IPS DF 19.7 (cell line): ENCODE results near the gene BNIP3.

Experiments used
- DNase-seq: peaks from one replicate; pipeline ENCODE4 v3.0.0-alpha.2; 2013; ENCODE audit warnings: low read depth, low spot score

BNIP3 gene

GRCh38 chr10:131978366-131978765, 3.4 kb downstream of the BNIP3 start:
- DNase-seq, result no peak

GRCh38 chr10:131977323-131978096, 4.2 kb downstream of the BNIP3 start:
- no peak for DNase-seq

GRCh38 chr10:131975796-131976195, 5.9 kb downstream of the BNIP3 start:
- DNase-seq, result no peak

DNA sequence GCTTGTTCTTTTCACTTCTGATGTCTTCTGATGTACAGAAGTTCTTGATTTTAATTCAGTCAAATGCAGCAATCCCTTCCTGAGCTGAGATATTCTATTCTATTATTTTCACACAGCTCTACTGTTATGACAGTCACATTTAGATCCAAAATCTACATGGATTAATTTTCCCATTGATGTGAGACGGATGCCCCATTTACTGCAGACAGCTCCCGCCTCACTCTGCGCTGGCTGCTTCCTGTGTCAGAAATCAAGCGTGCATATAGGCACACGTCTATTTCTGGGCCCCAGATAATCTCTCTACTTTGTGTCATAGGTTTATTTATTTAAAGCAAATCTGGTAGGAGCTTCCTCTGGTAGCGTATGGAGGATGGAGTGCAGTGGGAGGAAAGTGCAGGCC, 6.7 kb downstream of the BNIP3 start:
- DNase-seq, result no peak

- no peak for DNase-seq
Observed at GRCh38 chr10:131974034-131974817, 7.5 kb downstream of the BNIP3 start.

- DNase-seq, result no peak
Observed at GRCh38 chr10:131973160-131973951, 8.4 kb downstream of the BNIP3 start.

DNA sequence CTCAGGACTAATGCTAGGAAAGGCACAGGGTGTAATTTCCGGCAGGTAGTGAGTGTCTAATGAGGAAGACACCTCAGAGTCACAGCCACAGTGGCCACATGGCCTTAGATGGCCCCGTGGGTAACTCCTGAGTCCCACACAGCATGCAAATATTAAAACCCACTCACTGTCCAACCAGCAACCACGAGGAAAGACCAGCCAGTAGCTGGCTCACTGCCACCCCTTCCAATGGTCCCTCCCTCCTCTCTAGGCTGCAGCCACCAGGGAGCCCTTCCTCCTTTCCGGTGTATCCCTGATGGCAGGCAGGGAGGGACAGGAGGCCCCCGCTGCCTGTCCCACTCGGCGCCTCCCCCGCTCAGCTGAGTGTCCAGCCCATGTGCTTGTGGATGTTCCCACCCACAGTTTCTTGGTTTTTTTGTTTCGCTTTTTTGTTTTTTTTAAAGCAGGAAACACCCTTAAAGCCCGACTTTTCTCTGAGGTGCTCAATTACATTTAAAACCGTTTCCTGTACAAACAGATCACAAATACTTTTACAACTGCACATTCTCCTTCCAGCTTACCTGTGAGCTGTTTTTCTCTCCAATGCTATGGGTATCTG, 9.2 kb downstream of the BNIP3 start:
- no peak for DNase-seq

DNA sequence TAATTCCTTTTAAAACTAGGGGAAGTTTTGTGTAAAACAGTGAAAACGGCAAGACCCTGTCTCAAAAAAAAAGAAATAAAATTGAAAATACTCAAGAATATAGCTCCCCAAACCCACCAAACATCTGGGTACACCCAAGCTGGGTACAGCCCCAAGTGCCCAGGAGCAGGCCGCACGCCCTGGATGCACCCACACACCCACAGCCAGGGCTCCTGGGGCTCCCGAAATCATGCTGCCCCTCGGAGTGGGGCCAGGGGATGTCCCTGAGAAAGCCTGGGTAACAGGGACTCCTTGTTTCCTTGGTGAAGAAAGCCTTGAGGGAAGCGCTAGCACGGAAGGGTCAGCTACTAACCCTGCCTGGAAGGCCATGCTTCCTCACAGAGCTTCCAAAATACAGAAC, 10.1 kb downstream of the BNIP3 start:
- no peak for DNase-seq

DNA sequence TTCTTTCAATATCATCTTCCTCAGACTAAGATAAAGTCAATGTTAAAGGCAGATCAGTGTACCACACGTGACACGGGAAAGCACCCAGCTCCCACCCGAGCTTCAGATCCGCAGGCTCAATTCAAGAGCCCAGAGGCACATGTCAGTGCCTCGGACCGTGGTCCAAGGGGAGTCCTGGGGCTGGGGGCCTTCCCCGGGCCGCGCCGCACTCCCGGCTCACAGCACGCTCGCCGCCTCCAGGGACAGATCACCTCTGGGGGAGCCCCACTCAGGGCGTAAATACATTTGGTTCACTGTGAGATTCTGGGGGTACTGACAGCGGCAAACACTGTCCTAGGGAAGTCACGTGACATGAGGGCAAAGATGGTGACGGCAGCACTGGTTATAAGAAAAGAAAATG, 10.8 kb downstream of the BNIP3 start:
- no peak for DNase-seq

DNA sequence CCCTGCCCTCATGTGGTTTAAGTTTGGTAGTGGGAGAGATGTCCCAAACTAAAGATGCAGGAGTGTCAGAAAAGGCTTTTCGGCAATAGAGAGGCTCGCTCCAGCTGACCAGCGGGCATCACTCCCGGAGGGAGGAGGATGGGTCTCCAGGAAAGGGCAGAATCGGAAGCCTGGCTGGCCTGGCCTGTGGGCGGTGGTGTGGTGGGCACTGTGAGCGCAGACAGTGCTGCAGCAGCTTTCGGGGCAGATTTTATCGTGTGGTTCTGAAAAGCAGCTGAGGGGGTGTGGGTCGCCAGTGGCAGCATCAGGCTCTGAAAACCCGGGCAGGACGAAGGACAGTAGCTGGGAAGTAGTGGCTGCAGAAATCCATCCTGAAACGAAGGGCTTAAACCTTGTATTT, 12.8 kb downstream of the BNIP3 start:
- no peak for DNase-seq

DNA sequence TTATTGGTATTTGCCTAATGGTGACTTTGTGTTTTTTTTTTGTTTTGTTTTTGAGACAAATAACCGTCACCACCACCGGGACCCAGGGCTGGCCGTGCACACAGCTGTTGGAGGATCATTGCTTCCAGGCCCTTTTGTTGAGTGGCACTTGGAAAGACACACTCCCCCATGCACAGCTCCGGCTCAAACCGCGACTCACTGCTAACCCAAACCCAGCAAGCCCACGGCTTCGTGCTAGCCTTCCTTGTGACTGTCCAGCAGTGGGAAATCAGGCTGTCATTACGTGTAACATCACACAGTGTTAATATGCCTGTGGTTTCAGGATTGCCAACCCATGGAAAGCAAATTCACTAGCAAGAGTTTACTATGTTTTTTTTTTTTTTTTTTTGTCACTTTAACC, 17.4 kb downstream of the BNIP3 start:
- DNase-seq, result no peak

DNA sequence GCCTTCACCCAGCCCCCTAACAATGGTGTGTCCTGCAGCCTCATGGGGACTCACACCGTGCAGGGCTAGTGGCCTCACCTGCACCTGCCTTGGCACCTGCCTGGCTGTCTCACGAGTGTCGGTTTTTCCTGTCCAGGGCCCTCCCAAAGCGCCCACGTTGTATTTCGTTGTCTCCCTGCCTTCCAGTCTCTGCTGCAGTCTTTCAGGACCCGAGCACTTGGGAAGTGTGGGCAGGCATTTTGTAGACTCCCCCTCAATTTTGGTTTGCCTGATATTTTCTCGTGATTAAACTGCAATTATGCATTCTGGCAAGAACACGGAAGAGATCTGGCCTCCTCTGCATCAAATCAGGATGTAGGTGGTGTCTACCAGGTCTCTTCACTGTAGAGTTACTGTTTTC, 17.9 kb downstream of the BNIP3 start:
- DNase-seq, result no peak

DNA sequence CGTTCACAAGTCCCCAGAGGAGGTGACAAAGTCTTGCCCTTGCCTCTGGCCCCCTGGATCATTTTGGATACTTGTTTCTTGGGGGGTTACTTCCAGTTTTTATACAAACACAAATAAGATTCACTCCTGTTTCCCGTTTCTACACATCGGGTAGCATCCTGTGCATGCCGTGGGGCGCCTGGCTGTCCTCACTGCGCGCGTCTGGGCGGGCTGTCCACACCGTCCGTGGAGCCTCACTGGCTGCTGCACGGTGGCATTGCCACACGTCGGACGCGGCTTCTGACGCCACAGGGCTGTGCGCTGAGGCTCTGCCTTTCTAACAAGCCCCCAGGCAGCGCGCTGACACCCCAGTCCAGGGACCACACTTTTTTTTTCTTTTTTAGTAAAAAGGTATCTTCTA, 18.4 kb downstream of the BNIP3 start:
- DNase-seq, result no peak

DNA sequence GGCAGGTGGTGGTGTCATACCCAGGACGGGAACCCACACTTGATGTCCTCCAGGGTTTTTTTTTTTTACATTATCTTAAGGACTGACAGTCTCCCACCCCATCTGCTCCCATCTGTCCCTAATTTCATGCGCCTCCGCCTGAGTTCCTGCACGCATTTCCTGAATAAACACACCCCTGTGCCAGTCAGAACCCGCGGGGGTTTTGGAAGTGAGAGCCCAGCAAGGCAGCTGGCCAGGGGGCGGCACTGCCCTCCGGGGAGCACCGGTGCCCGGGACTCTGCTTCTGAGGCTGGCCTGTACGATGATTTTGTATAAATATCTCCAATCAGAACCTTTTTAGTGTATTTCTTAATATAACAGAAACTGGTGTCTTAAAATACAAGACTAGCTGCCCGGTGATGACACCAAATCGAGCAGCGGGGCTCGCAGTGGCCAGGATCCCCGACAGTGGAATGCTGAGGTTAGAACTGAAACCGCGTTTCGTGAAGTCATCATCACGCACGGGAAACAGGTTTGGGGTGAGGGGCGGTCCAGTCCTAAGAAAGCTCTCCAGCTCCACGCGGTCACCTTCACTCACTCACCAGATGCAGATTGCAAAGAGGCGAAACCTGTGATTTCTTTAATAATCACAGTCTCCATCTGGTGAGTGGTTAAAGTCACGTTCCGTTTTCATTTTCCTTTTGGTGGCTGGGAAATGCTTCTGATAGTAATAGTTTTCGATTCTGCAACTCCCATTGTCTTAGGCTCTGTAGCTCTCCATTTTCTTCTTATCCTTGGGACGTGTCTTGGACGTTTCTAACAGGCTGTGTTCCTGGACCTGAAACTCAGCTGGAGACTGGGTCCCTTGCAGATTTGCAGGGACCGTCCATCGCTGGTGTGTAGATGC, 19.7 kb downstream of the BNIP3 start:
- DNase-seq, result no peak

- DNase-seq, result no peak
Observed at GRCh38 chr10:131961047-131961776, 20.5 kb downstream of the BNIP3 start.

DNA sequence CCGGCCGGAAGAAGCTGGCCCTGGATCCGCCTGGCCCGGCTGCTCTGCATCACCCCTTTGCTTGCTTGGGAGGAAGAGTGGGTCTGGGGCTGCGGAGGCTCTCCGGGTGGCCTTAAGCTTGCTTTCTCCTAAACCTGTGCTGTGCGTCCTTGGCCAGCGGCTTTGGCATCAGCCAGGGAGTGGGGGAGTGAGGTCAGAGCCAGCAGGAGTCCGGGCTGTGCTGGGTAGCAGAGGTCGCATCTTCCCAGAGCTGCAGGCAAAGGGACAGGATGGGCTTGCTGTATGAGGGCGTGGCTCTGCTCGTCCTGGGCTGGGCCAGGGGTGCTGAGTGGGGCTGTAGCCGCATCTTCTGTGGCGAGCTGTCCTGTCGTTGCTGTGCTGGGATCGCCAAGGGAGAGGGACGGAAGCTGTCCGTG, 21.1 kb downstream of the BNIP3 start:
- DNase-seq, result no peak

- DNase-seq, result no peak
Observed at GRCh38 chr10:131959841-131960240, 21.9 kb downstream of the BNIP3 start.

DNA sequence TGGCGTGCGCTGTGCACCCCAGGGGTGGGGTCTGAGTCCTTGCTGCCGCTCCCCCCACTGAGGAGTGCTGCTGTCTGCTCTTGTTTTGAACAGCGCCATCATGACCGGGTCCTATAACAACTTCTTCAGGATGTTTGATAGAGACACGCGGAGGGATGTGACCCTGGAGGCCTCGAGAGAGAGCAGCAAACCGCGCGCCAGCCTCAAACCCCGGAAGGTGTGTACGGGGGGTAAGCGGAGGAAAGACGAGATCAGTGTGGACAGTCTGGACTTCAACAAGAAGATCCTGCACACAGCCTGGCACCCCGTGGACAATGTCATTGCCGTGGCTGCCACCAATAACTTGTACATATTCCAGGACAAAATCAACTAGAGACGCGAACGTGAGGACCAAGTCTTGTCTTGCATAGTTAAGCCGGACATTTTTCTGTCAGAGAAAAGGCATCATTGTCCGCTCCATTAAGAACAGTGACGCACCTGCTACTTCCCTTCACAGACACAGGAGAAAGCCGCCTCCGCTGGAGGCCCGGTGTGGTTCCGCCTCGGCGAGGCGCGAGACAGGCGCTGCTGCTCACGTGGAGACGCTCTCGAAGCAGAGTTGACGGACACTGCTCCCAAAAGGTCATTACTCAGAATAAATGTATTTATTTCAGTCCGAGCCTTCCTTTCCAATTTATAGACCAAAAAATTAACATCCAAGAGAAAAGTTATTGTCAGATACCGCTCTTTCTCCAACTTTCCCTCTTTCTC, 26.0 kb downstream of the BNIP3 start:
- no peak for DNase-seq

DNA sequence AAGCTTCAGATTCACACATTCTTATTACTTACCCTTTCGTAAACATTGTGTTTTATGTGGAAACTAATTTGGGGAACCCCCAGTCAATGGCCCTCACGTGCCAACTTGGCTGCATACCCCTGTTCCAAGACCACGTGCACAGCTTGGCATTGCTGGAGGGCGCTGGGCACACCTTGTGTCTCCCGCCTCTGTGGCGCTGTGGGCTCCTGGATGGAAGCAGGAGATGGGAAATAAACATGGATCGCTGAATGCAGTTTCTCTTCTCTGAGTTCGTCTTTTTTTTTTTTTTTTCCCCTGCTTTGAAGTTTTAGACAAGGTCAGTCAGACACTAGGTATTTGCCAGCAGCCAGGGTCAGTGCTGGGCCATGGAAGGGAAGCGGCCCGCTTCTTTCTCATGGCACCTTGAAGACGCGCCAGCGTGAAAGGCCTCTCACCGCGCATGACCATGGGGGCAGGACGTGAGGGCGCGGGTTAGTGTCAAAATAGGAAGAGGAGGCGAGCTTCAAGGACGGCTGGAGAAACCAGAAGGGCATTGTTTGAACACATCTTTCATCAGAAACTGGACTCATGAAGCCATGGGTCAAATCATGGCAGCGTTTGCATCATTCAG, 27.3 kb downstream of the BNIP3 start:
- DNase-seq, result no peak
